Brain microvascular endothelial cell (primary cell): ENCODE results near the gene CAMK2A.
"Not testable (repeated sequence)": the region's sequence is repeated elsewhere in the genome, so short reads cannot be mapped to it uniquely, and the experiment has no call there.

ENCODE experiments used
- DNase-seq: peaks from one replicate; pipeline ENCODE4 v3.0.0-alpha.2; 2020
- H3K27ac ChIP-seq: fragments of 250-450 bp; sonication (Bioruptor Pico); 2 replicates; pipeline ENCODE4 v1.5.1; 2020; ENCODE audit warnings: mild to moderate bottlenecking, moderate library complexity
- H3K27me3 ChIP-seq: fragments of 250-450 bp; sonication (Bioruptor Pico); replicated peaks from 2 replicates; pipeline ENCODE4 v1.5.1; 2020; ENCODE audit warnings: mild to moderate bottlenecking
- H3K36me3 ChIP-seq: fragments of 250-450 bp; sonication (Bioruptor Pico); replicated peaks from 2 replicates; pipeline ENCODE4 v1.5.1; 2020; ENCODE audit warnings: mild to moderate bottlenecking
- H3K4me3 ChIP-seq: 2 replicates; pipeline ENCODE4 v1.5.1; 2011; ENCODE audit warnings: low read depth, mild to moderate bottlenecking, control low read depth, low read length, moderate library complexity
- CTCF ChIP-seq: IDR thresholded peaks from 2 replicates; pipeline ENCODE4 v1.5.1; 2011; ENCODE audit warnings: low read depth, mild to moderate bottlenecking, moderate library complexity, low read length, control low read depth, inconsistent platforms; ENCODE audit errors: missing control alignments
- in situ Hi-C: cut with HindIII; loops from 2 replicates; pipeline ENCODE4 v1.10.0; 2017; ENCODE audit warnings: low sequenced_read_pairs, low pct_ligation_motif_present

The CAMK2A gene

GRCh38 chr5:150236313-150236712 lies 53.3 kb downstream of the CAMK2A start:
- in situ Hi-C loops: no loop called here
- DNase-seq: no peak
- Histone ChIP-seq H3K4me3 (no peak overlapping the region), H3K27ac (no peak overlapping the region), H3K36me3 (no peaks in the 10 kb centered on the region), H3K27me3 (no peaks in the 10 kb centered on the region)
- no peak for TF ChIP-seq CTCF

GRCh38 chr5:150235500-150235854 lies 54.1 kb downstream of the CAMK2A start:
- H3K27ac ChIP-seq: no peak overlapping the region
- in situ Hi-C loops: no loop called here
- no peak overlapping the region for H3K4me3 ChIP-seq
- no peaks in the 10 kb centered on the region for H3K36me3 ChIP-seq
- no peaks in the 10 kb centered on the region for H3K27me3 ChIP-seq
- DNase-seq: no peak
- TF ChIP-seq CTCF: no peak

GRCh38 chr5:150234576-150235499 lies 54.7 kb downstream of the CAMK2A start:
- in situ Hi-C loops: loop anchor here (5.0 kb wide), 1 partner anchor 73 kb away; no protein-coding TSS in a partner anchor
- no peak for TF ChIP-seq CTCF
- no peak overlapping the region for H3K4me3 ChIP-seq
- no peaks in the 10 kb centered on the region for H3K27me3 ChIP-seq
- no peak overlapping the region for H3K27ac ChIP-seq
- no peaks in the 10 kb centered on the region for H3K36me3 ChIP-seq
- no peak for DNase-seq

GRCh38 chr5:150233706-150234105 lies 55.9 kb downstream of the CAMK2A start:
- not testable (repeated sequence) for H3K27me3 ChIP-seq, H3K27ac ChIP-seq
- in situ Hi-C loops: loop anchor here (5.0 kb wide), 1 partner anchor 71 kb away; no protein-coding TSS in a partner anchor

GRCh38 chr5:150230842-150231241 lies 58.7 kb downstream of the CAMK2A start:
- Histone ChIP-seq H3K4me3 (no peak overlapping the region), H3K27me3 (no peaks in the 10 kb centered on the region), H3K27ac (no peak overlapping the region), H3K36me3 (no peaks in the 10 kb centered on the region)
- in situ Hi-C loops: loop anchor here (5.0 kb wide), 1 partner anchor 69 kb away; no protein-coding TSS in a partner anchor
- no peak for DNase-seq
- no peak for TF ChIP-seq CTCF

More at GRCh38 chr5:150233706-150234105, 55.9 kb downstream of the CAMK2A start:
- not testable (repeated sequence) for H3K36me3 ChIP-seq, DNase-seq, H3K4me3 ChIP-seq

GRCh38 chr5:150229571-150229970 lies 60.0 kb downstream of the CAMK2A start:
- H3K27me3 ChIP-seq: no peaks in the 10 kb centered on the region
- no peak overlapping the region for H3K4me3 ChIP-seq
- in situ Hi-C loops: no loop called here
- no peaks in the 10 kb centered on the region for H3K36me3 ChIP-seq
- H3K27ac ChIP-seq: no peak overlapping the region
- no peak for TF ChIP-seq CTCF
- no peak for DNase-seq
